GM03348 (cell line): ENCODE data around the gene TRAIP.
A peak's percentile ranks its signal among the peaks of the same experiment; 100 is the strongest.
"Not testable (repeated sequence)": the region's sequence is repeated elsewhere in the genome, so short reads cannot be mapped to it uniquely, and the experiment has no call there.

Experiments
- DNase-seq: peaks from one replicate; pipeline ENCODE4 v3.0.0; 2012; ENCODE audit warnings: low spot score

Gene TRAIP

DNA sequence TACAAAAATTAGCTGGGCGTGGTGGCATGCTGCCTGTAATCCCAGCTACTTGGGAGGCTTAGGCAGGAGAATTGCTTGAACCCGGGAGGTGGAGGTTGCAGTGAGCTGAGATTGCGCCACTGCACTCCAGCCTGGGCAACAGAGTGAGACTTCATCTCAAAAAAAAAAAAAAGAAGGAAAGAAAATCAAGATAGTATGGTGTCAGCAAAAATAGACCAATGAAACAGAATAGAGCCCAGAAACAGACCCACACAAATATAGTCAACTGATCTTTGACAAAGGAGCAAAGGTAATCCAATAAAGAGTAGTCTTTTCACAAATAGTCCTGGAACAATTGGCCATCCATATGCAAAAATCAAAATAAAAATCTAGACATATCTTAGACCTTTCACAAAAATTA is 33.2 kb downstream of the TRAIP start:
- DNase-seq, result not testable (repeated sequence)

GRCh38 chr3:49813497-49814174 is 42.7 kb downstream of the TRAIP start, which contains the start of gene UBA7:
UBA7 (minus strand) TSS chr3:49813953; CDS start chr3:49813787, 166 bp downstream.
- peak; percentile 88 for DNase-seq

DNA sequence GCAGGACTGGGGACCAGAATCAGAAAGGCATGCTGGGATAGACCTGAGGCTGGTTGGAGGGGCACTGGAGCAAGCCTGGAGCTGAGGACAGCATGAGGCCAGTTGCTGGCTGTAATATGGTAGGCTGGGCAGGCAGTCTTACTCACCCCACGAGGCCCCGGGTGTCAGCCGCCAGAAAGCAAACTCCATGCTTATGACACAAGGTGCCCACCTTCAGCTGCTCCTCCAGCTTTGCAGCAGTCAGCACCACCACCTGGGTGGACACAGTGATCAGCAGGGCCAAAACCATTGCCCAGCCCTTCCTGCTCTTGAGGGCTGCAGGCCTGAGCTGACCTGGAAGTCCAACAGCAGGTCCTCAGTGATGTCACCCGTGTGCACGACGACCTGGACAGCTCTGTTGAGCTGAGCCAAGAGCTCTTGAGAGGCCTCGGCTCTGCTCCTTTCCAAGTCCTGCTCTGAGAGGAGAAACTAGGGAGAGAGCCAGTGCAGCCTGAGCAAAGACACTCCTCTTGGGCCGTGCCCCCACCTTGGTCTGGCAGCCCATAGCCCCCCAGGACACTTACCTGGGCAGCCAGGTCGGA is 43.4 kb downstream of the TRAIP start:
- DNase-seq, result no peak

DNA sequence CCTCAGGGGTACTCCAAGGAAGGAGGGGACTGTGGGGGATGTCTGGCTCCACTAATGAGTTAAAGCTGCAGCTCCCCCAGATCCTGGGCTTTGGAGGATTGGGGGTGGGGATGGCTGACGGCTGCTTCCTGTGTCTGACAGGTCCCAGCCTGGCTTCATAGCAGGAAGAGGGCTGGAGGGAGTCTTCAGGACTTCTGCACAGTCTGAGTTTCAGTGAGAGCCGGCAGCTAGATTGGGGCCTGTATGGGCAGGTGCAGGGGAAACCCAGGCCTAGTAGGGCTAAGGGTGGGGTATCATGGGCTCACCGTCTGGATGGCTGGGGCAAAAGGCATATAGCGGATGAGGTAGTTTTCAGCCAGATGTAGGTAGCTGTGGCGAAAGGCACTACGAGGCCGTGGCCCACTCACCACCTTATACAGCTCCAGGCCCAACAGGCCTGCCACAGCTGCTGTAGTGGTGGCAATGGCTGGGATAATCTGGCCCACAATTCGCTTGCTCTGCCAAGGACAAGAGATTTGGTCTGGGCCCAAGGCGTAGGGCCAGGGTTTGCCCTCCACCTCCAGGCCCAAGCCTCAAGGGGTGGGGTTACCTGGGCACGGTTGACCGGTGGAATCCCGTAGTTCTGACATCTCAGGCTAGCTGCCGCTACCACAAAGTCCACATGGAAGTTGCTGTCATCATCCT is 48.8 kb downstream of the TRAIP start:
- DNase-seq, result no peak

GRCh38 chr3:49806850-49807249 is 49.5 kb downstream of the TRAIP start:
- no peak for DNase-seq

DNA sequence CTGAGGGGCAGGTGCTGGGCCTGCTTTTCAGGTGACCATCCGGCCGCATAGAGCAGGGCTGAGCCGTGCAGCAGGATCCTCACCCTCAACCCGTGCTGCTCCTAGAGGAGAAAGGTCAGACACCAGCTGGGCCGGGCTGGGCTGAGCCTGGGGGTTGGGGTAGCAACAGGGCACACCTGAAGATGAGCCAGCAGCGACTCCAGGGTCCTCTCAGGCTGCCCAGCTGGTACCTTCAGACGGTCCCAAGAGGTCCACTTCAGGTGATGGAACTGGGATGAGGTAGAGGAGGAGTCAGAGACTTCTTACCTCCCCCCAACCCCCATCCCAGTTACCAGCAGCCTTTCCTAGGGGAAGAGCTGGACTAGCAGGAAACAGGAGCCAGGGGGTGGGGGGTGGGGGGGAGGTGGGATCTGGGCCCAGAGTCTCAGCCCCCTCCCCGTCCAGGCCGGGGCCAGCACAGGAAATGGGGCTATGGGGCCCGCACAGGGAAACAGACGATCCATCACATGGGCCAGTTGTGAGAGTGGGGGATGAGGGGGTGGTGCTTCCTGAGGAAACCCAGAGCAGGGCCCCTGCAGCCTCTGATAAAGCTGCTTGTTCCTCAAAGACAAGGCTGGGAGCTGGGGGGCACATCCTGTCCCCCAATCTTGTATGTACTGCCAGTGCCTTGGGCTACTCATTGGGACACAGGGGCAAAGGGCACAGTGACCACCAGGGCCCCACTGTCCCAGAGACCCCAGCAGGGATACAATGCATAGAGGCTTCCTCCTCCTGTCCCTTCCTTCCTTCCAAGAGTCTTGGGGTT is 50.3 kb downstream of the TRAIP start:
- DNase-seq, result no peak

DNA sequence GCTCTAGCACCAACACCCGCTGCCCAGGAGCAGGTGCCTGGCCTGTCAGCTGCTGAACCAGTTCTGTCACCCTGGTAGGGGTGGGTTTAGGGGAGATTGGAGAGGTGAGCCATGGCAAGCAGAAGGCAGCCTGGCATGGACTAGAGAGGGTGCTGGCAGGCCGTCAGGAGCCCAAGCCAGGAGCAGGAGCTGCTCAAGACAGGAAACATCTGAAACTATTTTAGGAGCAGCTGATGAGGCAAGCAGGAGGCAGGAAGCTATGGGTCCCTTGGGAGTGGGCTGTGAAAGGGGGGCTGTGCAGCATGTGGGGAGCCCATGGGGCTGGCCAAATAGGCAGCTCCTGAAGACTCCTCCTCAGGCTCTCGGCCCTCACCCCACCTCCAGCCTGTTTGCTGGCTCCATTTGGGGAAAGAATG is 51.0 kb downstream of the TRAIP start:
- DNase-seq, result peak; percentile 93

GRCh38 chr3:49804141-49805041 is 52.0 kb downstream of the TRAIP start:
- no peak for DNase-seq

DNA sequence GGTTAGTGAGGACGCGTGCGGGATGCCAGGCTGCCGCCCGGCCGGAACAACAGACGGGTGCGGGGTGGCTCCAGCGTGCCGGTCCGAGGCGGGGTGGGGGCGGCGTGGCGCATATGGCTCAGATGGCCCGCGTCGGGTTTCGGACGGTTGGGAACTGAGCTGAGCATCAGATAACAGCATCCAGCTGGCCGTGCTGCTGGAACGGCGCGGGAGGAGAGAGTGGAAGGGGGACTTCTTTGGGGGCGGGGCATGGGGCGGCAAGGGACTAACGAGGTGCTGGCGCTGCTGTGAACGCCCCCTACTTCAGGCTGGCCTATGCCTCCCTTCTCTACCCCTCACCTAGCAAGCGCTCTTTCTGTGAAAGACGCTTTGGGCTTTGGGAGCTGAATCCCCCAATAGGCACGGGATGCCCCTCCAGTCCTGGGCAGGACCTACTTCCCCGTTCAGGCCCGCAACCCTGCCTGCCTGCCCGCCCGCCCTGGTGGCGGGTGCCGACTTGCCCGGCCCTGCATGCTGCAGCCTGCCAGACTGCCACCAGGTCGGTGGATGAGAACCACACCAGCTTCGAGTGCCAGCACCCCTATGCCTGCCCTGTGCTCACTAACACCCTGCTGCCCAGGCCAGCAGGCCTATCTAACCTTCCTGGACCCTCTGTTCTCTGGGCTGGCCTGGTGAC is 52.8 kb downstream of the TRAIP start:
- DNase-seq, result no peak

DNA sequence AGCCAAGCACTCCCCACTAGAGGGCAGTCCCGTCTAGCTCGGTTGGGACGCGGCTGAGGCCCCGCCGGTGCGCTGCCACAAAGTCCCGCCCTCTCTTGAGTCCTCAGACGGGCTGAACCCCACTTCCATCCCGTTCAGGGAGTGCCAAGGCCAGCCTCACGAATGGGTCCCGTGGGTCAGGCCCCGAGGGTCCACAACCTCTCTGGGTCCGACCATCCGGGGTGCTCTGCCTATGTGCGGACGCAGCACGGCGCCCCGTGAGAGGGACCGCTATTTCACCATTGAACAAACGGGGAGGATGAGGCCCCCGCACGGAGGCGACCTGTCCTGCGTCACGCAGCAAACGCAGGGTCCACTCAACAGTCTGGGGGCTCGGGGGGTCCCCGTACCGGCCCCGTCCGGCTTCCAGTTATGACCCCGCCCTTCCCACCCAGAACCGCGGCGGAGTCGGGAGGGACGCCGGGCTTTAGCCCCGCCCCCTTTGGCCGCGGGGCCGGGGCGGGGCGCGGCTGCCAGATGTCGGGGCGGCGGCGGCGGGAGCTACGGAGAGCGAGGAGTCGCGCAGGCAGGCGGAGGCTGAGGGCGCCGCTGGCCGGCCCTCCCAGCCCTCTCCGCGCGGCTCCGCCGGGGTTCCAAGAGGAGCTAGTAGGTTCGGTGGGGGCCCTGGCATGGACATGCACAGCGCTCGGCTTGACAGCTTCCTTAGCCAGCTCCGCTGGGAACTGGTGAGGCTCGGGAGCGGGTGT is 53.5 kb downstream of the TRAIP start, which contains the start of gene INKA1:
Gene INKA1, plus strand, starts transcription at position 543 of the 746 bp plus-strand sequence. Its CDS starts 132 bp downstream, at position 675.
- peak; percentile 96 for DNase-seq

GRCh38 chr3:49801160-49801559 is 55.2 kb downstream of the TRAIP start:
- DNase-seq, result no peak

GRCh38 chr3:49799761-49800160 is 56.6 kb downstream of the TRAIP start, which contains the start of gene CDHR4:
CDHR4 (minus strand) TSS chr3:49799873; CDS start chr3:49799812, 61 bp downstream.
- peak; percentile 88 for DNase-seq

DNA sequence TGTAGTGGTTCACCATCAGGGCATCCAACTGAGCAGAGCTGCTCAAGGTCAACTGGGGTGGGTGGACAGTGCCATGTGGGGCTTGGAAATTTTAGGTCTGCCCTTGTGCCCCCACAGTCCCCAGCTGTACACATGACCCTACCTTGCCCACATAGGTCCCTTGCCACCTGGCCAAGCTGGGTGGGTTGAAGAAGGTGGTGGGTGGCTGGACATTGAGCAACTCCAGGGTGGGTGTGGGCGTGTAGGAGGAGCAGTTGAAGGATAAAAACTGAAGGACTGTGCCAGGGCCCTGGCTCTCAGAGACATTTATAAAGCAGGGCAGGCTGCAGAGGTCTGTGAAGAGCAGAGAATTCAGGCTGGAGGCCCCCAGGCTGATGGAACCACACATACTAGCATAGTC is 57.3 kb downstream of the TRAIP start:
- no peak for DNase-seq

DNA sequence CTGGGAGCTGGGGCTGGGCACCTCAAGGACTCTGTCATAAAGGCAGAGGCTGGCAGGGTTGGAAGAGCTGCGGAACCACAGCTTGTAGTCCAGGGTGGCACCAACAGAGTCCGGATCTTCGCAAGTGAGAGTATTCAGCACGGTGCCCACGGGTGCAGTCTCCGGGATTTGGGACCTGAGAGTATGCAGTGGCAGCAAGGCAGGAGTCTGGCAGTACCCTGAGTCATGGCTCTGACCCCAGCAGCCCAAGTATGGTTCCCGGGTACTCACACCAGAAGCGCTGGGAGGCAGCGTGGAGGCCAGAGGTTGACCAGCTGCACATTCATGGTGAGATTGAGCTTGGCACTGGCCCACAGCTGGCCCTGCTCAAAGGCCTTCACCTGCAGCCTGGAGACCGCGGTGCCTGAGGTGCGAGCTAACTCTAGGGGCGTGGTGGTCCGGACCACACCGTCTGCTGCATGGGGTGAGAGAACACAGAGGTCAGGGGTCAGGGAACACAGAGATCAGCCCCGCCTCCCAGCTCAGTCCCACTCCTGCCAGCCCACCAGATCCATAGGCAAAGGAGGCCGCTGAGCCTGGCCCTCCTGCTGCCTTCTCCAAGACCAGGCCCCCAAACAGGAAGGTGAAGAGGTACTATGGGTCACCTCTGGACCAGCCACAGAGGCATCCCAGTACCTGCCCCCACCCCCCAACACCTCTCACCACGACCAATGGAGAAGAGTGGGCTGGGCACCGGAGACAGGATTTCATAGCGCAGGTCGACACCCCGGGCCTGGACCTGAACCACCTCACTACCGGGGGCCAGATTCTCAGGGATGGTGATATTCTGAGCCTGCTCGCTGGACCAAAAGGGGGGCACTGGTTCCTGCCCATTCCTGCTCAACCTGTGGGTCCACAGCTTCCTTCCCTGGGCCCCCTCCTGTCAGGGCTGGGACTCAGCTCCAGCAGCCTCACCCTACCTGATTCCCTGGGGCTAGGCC is 61.1 kb downstream of the TRAIP start:
- DNase-seq, result no peak

- DNase-seq, result no peak
Observed at GRCh38 chr3:49794431-49794830, 61.9 kb downstream of the TRAIP start.

DNA sequence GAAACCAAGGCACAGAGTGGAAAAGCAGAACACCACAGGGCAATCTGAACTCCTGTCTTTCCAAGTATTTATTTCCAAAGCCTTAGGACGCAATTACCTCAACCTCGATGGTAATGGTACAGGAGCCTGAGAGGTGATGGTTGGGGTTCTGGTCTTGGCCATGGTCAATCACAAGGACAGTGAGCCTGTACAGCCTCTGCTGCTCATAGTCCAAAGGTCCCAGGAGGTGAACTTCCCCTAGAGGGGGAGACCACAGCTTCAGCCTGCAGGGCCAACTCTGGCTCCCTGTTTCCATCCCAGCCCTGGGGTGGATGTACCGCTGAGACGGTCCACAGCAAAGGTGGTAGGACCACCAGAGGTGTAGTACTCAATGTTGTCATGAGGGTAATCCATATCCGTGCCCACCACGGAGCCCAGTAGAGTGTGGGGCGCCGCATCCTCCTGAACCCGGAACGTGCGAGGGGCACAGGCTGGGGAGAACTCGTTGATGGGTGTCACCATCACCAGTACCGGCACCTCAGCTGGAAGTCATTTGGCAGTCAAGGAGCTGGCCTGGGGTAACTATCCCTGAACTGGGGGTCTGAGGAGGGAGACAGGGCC is 62.8 kb downstream of the TRAIP start:
- no peak for DNase-seq

- DNase-seq, result no peak
Observed at GRCh38 chr3:49792371-49793150, 63.8 kb downstream of the TRAIP start.
